HepG2 (cell line): ENCODE data around the gene CBFA2T2. TPM values are rescaled to one million over a fixed set of nuclear protein-coding genes. Genes with fewer than 3 reads are reported as not detected.
A peak's percentile ranks its signal among the peaks of the same experiment; 100 is the strongest.

Experiments used
- ARID3A ChIP-seq: IDR thresholded peaks from 2 replicates; pipeline ENCODE4 v1.6.1; 2012; ENCODE audit warnings: low read depth, low read length, improper control_type of control experiment
- FIP1L1 ChIP-seq: fragments of 200-400 bp; formaldehyde crosslinking; IDR thresholded peaks from 2 replicates; pipeline ENCODE4 v1.6.1; 2018; ENCODE audit warnings: low read depth, mild to moderate bottlenecking, low read length, moderate library complexity, borderline replicate concordance; ENCODE audit not compliant: insufficient read depth
- FLYWCH1 ChIP-seq: sonication (generic); formaldehyde crosslinking; IDR thresholded peaks from 2 replicates; pipeline ENCODE4 v1.8.1; 2023; ENCODE audit warnings: mild to moderate bottlenecking, missing genetic modification reagents
- FOXK1 ChIP-seq: sonication (generic); formaldehyde crosslinking; IDR thresholded peaks from 2 replicates; pipeline ENCODE4 v1.4.0; 2020; ENCODE audit warnings: low read depth, missing genetic modification reagents, borderline replicate concordance
- GATAD2A ChIP-seq: IDR thresholded peaks from 2 replicates; pipeline ENCODE4 v1.6.1; 2016
- HMG20A ChIP-seq: IDR thresholded peaks from 2 replicates; pipeline ENCODE4 v1.6.1; 2016; ENCODE audit warnings: borderline replicate concordance
- HOXA5 ChIP-seq: sonication (generic); formaldehyde crosslinking; IDR thresholded peaks from 2 replicates; pipeline ENCODE4 v1.4.0; 2020; ENCODE audit warnings: missing genetic modification reagents
- IRF2 ChIP-seq: IDR thresholded peaks from 2 replicates; pipeline ENCODE4 v1.6.1; 2018; ENCODE audit warnings: missing genetic modification reagents, missing compliant biosample characterization
- KAT8 ChIP-seq: IDR thresholded peaks from 2 replicates; pipeline ENCODE4 v1.6.1; 2016; ENCODE audit warnings: missing genetic modification reagents, missing compliant biosample characterization
- MIXL1 ChIP-seq: IDR thresholded peaks from 2 replicates; pipeline ENCODE4 v1.6.1; 2016
- NCOA2 ChIP-seq: sonication (generic); formaldehyde crosslinking; IDR thresholded peaks from 2 replicates; pipeline ENCODE4 v1.8.0; 2022; ENCODE audit warnings: inconsistent platforms
- NR2F6 ChIP-seq, 2 experiments: IDR thresholded peaks; 2 replicates each; pipeline ENCODE4 v1.6.1; 2016; ENCODE audit warnings: antibody characterized with exemption in 1 of 2, mild to moderate bottlenecking in 1 of 2
- ONECUT2 ChIP-seq: sonication (generic); formaldehyde crosslinking; IDR thresholded peaks from 2 replicates; pipeline ENCODE4 v1.4.0; 2020; ENCODE audit warnings: missing genetic modification reagents
- RARA ChIP-seq: IDR thresholded peaks from 2 replicates; pipeline ENCODE4 v1.6.1; 2016; ENCODE audit warnings: missing genetic modification reagents, missing compliant biosample characterization
- RXRB ChIP-seq: IDR thresholded peaks from 2 replicates; pipeline ENCODE4 v1.6.1; 2016; ENCODE audit warnings: borderline replicate concordance, missing genetic modification reagents, missing compliant biosample characterization
- STAT5B ChIP-seq: sonication (generic); formaldehyde crosslinking; IDR thresholded peaks from 2 replicates; pipeline ENCODE4 v1.4.0; 2020; ENCODE audit warnings: missing genetic modification reagents
- TCF7 ChIP-seq: sonication (generic); IDR thresholded peaks from 2 replicates; pipeline ENCODE4 v1.6.1; 2016; ENCODE audit warnings: antibody characterized with exemption, low read depth
- TOE1 ChIP-seq: sonication (generic); formaldehyde crosslinking; IDR thresholded peaks from 2 replicates; pipeline ENCODE4 v1.4.0; 2020; ENCODE audit warnings: mild to moderate bottlenecking, missing genetic modification reagents
- ZFP82 ChIP-seq: sonication (generic); formaldehyde crosslinking; IDR thresholded peaks from 2 replicates; pipeline ENCODE4 v1.5.1; 2020; ENCODE audit warnings: mild to moderate bottlenecking, missing genetic modification reagents, borderline replicate concordance
- polyA plus RNA-seq, 8 experiments: library from polyadenylated mRNA; depleted of rRNA in 3 of 8; stranded (reverse) in 7 of 8; unstranded in 1 of 8; fragments of >200 nt; fragmentation: Illumina TruSeq in 4 of 8; extraction: Trizol in 4 of 8; gene quantifications; 2 replicates each; pipeline versions ENCODE4 v1.2.1 to v1.2.3, GENCODE V29; 2011 to 2016; ENCODE audit warnings: low read depth in 4 of 8, missing spikeins in 1 of 8, mixed read lengths in 1 of 8; ENCODE audit not compliant: insufficient read depth in 1 of 8
- total RNA-seq, 5 experiments: library from RNA; depleted of rRNA; stranded (reverse); fragments of >200 nt; fragmentation: Illumina TruSeq; extraction: Trizol; gene quantifications; 2 replicates each; pipeline ENCODE4 v1.2.3, GENCODE V29; 2016; ENCODE audit warnings: low read depth in 1 of 5
- TF ChIP-seq, protein P1 (sequence below): IDR thresholded peaks from 2 replicates; pipeline ENCODE4 v1.6.1; 2016; ENCODE audit warnings: low read depth
- TF ChIP-seq, protein P2 (sequence below), 2 experiments: fragments of 450-650 bp in 1 of 2; sonication (generic) in 1 of 2; formaldehyde crosslinking; IDR thresholded peaks; 2 replicates each; pipeline versions ENCODE4 v1.5.0 to v1.8.0; 2020 to 2022; ENCODE audit warnings: mild to moderate bottlenecking in 1 of 2, missing genetic modification reagents in 1 of 2

The CBFA2T2 gene
- total and polyA plus RNA-seq, 2 of the 13 experiments (the other 11 are each of a cell fraction or from before 2014, with no cell fraction given) = 6.3 to 21.2 TPM

- TF ChIP-seq, protein P1, sequence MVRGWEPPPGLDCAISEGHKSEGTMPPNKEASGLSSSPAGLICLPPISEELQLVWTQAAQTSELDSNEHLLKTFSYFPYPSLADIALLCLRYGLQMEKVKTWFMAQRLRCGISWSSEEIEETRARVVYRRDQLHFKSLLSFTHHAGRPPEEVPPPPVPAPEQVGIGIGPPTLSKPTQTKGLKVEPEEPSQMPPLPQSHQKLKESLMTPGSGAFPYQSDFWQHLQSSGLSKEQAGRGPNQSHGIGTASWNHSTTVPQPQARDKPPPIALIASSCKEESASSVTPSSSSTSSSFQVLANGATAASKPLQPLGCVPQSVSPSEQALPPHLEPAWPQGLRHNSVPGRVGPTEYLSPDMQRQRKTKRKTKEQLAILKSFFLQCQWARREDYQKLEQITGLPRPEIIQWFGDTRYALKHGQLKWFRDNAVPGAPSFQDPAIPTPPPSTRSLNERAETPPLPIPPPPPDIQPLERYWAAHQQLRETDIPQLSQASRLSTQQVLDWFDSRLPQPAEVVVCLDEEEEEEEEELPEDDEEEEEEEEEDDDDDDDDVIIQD (CRISPR knock-in tag) = peak; percentile 33; the same call in 1 of the 2 replicates
- TF ChIP-seq GATAD2A (peak; percentile 85), HOXA5 (0 out of 2 replicates have a peak, but pooled peaks have one; percentile 19), FIP1L1 (no peak), HMG20A (CRISPR knock-in tag) (peak; percentile 66; the same call in 1 of the 2 replicates), FLYWCH1 (CRISPR knock-in tag) (no peak), RXRB (peak; percentile 91), RARA (CRISPR knock-in tag) (peak; percentile 52; the same call in 1 of the 2 replicates), ZFP82 (peak; percentile 68; the same call in 1 of the 2 replicates), ONECUT2 (0 out of 2 replicates have a peak, but pooled peaks have one; percentile 40), TOE1 (CRISPR knock-in tag) (no peak), KAT8 (CRISPR knock-in tag) (peak; percentile 44; the same call in 1 of the 2 replicates), NCOA2 (CRISPR knock-in tag) (peak; percentile 60), IRF2 (CRISPR knock-in tag) (peak; percentile 75; the same call in 1 of the 2 replicates), NR2F6 (IDR thresholded peaks at IDR 0.05) (peak; percentile 37; the same call in 1 of the 2 replicates), NR2F6 (CRISPR knock-in tag; IDR thresholded peaks at IDR 0.05) (peak; percentile 60), ARID3A (0 out of 2 replicates have a peak, but pooled peaks have one; percentile 50), MIXL1 (CRISPR knock-in tag) (peak; percentile 53; the same call in 1 of the 2 replicates), TCF7 (0 out of 2 replicates have a peak, but pooled peaks have one; percentile 14), STAT5B (CRISPR knock-in tag) (no peak), FOXK1 (CRISPR knock-in tag) (0 out of 2 replicates have a peak, but pooled peaks have one; percentile 35)
- TF ChIP-seq, protein P2, sequence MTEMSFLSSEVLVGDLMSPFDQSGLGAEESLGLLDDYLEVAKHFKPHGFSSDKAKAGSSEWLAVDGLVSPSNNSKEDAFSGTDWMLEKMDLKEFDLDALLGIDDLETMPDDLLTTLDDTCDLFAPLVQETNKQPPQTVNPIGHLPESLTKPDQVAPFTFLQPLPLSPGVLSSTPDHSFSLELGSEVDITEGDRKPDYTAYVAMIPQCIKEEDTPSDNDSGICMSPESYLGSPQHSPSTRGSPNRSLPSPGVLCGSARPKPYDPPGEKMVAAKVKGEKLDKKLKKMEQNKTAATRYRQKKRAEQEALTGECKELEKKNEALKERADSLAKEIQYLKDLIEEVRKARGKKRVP (CRISPR knock-in tag; IDR thresholded peaks at IDR 0.05) = 0 out of 4 replicates have a peak, but pooled peaks of 1 of the 2 experiments have one; percentile 23
Observed at GRCh38 chr20:33568868-33569801, 79.2 kb downstream of the CBFA2T2 start (continued).
